Esophagus squamous epithelium (tissue), 4 donors: ENCODE data around the gene BBX.

Experiments
- CTCF ChIP-seq, 6 experiments: fragments of 450-650 bp in 4 of 6; fragments of 200-600 bp in 2 of 6; sonication (generic) in 2 of 6; IDR thresholded peaks; one replicate each; pipeline ENCODE4 v1.5.1; 2016 to 2019; ENCODE audit warnings: antibody characterized with exemption in 6 of 6, mild to moderate bottlenecking in 4 of 6, moderate library complexity in 4 of 6
- POLR2A ChIP-seq, 4 donors: fragments of 450-650 bp; IDR thresholded peaks; one replicate each; pipeline ENCODE4 v1.6.1; 2017; ENCODE audit warnings: antibody characterized with exemption in 4 of 4, mild to moderate bottlenecking in 4 of 4, moderate library complexity in 3 of 4

GRCh38 chr3:107488942-107489341, 33.8 kb upstream of the BBX start:
- TF ChIP-seq CTCF (IDR thresholded peaks at IDR 0.05) (no peak), POLR2A (IDR thresholded peaks at IDR 0.05) (no peak)
